HuH-7.5 (cell line): ENCODE results near the gene MRPS2.
"Not testable (repeated sequence)": the region's sequence is repeated elsewhere in the genome, so short reads cannot be mapped to it uniquely, and the experiment has no call there.

Experiments used
- DNase-seq: peaks from one replicate; pipeline ENCODE4 v3.0.0; 2011; ENCODE audit warnings: low spot score

Gene MRPS2

GRCh38 chr9:135501261-135502167 is 1.0 kb downstream of the MRPS2 start:
- peak; percentile 81 for DNase-seq

GRCh38 chr9:135502168-135502872 is 1.8 kb downstream of the MRPS2 start:
- no peak for DNase-seq

GRCh38 chr9:135502873-135503321 is 2.4 kb downstream of the MRPS2 start:
- no peak for DNase-seq

- DNase-seq, result no peak
Observed at GRCh38 chr9:135503371-135504261, 3.1 kb downstream of the MRPS2 start.

- DNase-seq, result peak; percentile 88
Observed at GRCh38 chr9:135504262-135505243, 4.1 kb downstream of the MRPS2 start.

GRCh38 chr9:135505406-135506187 is 5.1 kb downstream of the MRPS2 start:
- no peak for DNase-seq

GRCh38 chr9:135506327-135507103 is 6.0 kb downstream of the MRPS2 start:
- DNase-seq, result no peak

- no peak for DNase-seq
Observed at GRCh38 chr9:135507104-135508035, 6.9 kb downstream of the MRPS2 start.

GRCh38 chr9:135508211-135508820 is 7.8 kb downstream of the MRPS2 start:
- no peak for DNase-seq

GRCh38 chr9:135509458-135509857 is 9.0 kb downstream of the MRPS2 start:
- no peak for DNase-seq

GRCh38 chr9:135512241-135512603 is 11.7 kb downstream of the MRPS2 start:
- DNase-seq, result no peak

GRCh38 chr9:135512904-135513303 is 12.4 kb downstream of the MRPS2 start:
- no peak for DNase-seq

- DNase-seq, result no peak
Observed at GRCh38 chr9:135513351-135513846, 12.9 kb downstream of the MRPS2 start.

GRCh38 chr9:135513906-135514305 is 13.4 kb downstream of the MRPS2 start:
- not testable (repeated sequence) for DNase-seq

- DNase-seq, result no peak
Observed at GRCh38 chr9:135514342-135515082, 14.0 kb downstream of the MRPS2 start.

GRCh38 chr9:135515083-135515951 is 14.8 kb downstream of the MRPS2 start:
- no peak for DNase-seq
